Fibroblast of skin of left quadriceps (primary cell): Measurements from ENCODE around the gene FGF2.
"Not testable (repeated sequence)": the region's sequence is repeated elsewhere in the genome, so short reads cannot be mapped to it uniquely, and the experiment has no call there.

Experiments used
- DNase-seq, 2 experiments: peaks; one replicate each; pipeline ENCODE4 v3.0.0-alpha.2; 2013; ENCODE audit warnings: low read depth in 2 of 2

Gene FGF2

DNA sequence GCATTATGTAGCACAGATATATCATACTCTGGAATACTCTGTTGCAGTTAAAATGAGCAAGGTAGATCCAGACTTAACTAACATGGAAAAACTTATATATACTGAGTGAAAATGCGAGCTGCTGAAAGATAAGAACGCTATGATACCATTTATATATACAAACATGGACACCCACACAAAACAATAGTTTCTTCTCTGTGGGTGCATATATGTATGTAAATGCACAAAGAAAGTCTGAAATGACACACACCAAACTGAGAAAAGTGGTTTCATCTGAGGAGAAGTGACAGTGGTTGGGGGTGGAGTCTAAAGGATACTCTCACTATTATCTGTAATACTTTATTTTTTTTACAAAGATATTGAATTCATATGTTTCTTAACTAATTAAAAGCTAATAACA lies 12.2 kb upstream of the FGF2 start:
- DNase-seq: no peak

DNA sequence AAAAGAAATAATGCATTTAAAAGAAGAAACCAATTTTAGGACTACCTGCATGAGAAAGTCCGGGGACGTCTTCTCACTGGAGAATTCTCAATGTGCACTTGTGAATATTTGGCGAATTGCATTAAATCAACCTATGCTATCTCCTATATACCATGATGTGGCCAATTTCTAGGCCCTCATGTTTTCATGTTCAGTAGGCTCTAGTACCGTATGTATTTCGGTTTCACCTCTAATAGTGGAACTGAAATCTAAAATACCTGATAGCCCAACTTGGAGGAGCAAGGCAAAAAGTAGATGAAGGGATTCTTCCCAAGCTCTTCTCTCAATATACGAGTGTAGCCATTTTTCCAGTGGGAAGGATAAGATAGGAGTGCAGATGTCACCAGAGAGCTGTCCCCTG lies 11.4 kb upstream of the FGF2 start:
- DNase-seq: no peak

DNA sequence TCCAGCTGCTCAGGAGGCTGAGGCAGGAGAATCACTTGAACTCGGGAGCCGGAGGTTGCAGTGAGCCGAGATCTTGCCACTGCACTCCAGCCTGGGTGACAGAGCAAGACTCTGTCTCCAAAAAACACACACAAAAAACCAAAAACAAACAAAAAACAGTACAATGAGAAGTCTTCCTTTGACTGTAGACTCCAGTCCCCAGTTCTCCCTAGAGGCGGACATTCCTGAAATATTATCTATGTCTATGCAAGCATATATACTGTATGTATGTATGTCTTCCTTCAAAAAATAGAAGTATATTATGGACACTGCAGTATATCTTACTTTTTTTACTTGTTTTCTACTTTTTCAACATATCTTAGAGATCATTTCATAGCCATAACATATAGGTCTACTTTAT lies 10.2 kb upstream of the FGF2 start:
- no peak for DNase-seq

DNA sequence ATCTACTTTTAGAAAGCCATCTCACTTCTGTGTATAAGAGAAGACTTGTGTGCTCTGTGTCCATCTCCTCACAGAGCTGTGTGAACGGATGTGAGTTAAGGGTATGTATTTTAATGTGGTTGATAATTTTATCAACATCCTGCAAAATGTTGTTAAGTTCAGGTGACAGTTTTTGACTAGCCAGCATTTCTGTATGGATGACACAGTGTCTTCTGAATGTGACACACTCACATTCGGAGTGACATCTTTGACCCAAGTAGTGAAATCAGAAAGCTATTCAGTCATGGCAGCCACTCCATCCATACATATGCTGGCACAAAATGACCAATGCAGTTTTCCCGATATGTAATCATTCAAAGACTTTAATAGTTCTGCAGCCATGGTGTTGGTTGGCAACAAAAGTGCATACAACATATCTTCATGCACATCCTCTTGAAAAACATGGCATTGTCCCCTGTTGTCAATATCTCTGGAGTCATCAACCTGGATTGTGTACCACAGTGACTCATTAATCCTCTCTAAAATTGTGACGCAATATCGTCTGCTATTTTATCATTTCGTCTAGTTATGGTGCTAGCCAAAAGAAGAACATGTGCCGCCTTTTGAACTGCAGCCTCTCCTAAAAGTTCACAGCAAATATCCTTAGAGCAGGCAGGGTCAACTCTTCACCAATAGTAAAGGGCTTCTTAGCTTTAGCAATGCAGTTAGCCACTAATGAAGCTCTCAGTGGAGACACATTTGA lies 6.8 kb upstream of the FGF2 start:
- no peak for DNase-seq

DNA sequence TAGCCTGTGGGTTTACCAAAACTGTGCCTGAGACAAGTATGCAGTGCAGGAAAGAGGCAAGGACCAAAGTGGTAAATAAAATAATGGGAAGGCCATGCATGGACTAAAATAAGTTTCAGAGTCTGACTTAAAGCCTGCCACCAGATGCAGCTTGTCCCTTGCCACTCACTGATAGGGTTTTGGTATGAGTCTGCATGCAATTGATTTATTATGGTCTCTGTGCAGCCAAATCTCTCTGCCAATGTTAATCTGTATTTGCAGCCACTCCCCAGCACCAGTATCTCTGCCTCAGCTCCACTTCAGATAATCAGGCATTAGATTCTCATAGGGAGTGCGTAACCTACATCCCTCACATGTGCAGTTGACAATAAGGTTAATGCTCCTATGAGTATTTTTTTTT lies 5.5 kb upstream of the FGF2 start:
- no peak for DNase-seq

DNA sequence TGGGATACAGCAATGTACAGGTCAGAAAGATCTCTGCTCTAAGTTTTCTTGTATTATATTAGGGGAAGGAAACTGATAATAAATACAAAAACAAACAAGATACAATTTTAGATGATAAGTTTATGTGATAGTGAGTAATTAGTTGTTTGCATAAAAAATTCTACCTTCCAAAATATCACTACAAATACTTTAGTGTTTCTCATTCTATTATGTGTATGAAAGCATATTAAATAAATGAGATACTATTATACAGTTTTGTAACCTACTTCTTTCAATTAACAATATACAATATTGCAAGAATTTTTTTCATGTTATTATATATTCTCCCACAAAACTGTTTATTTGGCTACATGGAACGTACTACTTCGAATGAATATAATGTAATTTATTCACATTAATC lies 4.2 kb upstream of the FGF2 start:
- DNase-seq: no peak

DNA sequence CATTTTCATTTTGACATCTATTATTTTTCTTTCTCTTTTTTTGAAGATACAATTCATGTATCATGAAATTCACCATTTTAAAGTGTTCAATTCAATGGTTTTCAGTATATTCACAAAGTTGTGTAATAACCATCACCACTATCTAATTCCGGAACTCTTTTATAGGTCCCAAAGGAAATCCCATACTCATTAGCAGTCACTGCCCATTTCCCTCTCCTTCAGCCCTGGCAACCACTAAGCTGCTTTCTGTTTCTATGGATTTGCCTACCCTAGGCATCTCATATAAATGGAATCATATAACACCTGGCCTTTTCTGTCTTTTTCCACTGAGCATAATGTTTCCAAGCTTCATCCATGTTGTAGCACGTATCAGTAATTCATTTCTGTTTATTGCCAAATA lies 3.2 kb upstream of the FGF2 start:
- no peak for DNase-seq

DNA sequence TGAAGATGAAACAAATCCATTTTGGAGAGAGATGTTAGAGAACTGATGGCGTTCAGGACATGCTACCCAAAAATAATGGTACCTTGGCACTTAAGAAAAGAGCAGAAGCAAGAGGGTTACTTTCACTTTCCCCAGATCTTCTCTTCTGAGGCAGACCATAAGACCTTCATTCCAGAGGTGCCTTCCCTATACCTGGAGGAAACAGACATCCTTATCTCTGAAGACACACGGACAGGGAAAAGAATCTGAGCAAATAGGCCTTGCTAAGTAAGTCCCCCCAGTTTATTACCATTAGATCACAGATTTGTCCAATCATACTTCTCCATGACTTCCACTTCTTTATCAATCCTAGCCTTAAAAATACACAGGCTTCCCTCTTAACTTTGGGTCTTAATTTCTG lies 2.0 kb upstream of the FGF2 start:
- no peak for DNase-seq

DNA sequence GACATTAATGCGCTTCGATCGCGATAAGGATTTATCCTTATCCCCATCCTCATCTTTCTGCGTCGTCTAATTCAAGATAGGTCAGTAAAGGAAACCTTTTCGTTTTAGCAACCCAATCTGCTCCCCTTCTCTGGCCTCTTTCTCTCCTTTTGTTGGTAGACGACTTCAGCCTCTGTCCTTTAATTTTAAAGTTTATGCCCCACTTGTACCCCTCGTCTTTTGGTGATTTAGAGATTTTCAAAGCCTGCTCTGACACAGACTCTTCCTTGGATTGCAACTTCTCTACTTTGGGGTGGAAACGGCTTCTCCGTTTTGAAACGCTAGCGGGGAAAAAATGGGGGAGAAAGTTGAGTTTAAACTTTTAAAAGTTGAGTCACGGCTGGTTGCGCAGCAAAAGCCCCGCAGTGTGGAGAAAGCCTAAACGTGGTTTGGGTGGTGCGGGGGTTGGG lies 528 bp upstream of the FGF2 start:
- DNase-seq: no peak

DNA sequence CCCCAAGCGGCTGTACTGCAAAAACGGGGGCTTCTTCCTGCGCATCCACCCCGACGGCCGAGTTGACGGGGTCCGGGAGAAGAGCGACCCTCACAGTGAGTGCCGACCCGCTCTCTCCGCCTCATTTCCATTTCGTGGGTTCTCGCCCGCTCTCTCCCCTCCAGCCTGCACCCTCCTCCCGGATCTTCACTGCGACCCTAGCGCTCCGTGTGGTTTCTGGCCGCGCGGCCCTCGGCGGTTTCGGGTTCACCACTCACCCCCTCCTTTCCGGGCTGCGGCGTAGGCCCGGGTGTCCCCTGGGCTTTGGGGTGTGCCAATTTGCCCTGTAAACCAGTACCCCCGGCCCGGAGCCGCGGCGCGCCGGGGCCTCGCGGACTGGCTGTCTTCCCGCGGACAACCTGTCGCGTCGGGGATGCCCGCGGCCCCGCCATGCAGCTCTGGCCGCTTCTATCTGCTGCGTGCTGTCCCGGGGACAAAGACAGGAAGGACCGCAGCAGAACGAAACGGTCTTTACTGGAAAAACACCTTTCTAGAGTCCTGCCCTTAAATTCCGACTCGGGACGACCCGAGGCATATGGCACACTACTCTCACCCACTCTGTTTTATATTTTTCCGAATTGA lies 737 bp downstream of the FGF2 start:
- no peak for DNase-seq

DNA sequence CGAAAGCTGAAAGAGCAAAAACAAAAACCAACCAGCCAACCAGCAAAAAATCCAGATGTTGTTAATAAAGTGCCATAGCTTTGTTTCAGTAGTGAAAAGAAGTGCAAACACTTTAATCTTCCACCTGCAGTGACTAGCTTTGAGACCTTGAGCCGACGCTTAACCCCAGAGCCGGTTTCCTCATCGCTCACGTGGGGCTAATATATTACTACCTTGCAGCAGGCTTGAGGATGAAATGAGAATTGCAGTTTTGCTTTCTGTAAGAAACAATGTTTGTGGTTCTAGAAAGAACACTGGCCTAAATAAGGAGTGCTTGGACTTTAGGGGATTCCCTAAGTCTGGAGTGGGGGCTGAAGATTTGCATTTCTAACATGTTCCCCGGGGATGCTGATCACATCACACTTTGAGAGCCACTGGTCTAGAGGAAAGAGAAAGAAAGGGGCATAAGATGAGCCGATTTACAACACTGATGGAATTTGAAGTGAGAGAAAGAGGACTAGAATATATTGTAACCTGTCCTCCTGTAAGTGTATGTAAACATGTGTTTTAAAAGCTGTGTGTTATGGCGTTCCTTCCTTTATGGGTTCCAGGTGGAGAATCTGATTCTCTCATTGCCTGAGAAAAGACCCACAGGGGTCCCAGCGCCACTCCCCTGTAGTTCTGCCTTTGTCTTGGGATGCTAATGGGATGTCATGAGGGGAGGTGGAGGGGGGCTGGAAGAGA lies 1.4 kb downstream of the FGF2 start:
- no peak for DNase-seq

DNA sequence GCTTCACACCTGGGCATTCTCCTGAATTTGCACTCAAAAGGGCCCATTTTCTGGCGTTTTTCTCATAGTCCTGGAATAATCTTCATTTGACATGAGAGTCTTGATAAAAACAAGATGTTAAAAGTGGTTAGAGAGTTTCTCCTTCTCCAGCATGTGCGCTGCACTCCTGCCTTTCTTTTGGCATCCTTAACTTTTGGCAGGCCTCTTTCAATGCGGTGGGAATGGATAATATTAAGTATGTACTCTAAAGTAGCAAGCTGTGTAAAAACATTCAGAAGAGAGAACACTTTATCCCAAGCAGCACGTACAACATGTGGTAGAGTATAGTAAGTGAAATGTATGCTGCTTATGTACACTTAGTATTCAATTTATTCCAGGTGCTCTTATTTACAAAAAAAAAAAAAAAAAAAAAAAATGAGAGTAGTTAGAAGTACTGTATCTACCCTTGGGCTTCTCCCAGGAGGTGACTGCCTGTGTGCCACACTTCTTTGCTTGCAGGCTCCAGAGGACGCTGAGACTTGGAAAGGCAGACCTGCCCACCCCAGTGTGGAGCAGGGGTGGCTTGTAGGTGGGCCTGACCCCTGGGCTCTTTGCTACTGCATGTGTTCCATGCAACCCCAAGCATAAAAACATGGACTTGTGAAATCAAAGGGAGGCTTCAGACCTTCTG lies 3.9 kb downstream of the FGF2 start:
- peak; percentile 62 to 63 for DNase-seq

DNA sequence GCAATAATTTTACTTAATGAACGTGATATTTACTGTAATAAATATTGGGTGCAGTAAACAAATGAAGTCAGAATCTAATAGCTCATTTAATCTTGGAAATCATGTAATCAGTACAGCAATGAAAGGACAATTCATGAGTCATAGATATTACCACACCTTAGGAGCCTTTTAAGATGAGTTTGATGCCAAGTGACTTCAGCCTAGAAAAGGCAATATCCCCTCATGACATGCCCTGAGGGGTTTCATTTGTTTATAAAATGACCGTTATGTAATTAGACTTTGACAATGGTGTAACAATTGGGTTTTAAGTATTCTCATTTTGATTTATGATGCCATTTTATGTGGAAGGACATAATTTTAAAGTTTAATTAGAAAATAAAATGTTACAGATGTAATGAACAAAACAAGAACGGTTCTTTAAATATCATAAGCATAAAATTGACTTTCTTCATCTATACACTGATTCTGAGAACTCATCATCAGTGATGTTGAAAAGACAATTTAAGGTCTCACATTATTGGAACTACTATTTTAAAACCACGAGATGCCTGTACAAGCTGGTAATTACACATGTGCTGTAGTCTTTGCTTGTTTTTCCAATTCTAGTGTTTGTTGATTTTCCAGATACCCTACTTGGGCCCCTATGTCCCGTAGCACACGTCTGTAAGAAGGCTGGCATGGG lies 5.0 kb downstream of the FGF2 start:
- no peak for DNase-seq

DNA sequence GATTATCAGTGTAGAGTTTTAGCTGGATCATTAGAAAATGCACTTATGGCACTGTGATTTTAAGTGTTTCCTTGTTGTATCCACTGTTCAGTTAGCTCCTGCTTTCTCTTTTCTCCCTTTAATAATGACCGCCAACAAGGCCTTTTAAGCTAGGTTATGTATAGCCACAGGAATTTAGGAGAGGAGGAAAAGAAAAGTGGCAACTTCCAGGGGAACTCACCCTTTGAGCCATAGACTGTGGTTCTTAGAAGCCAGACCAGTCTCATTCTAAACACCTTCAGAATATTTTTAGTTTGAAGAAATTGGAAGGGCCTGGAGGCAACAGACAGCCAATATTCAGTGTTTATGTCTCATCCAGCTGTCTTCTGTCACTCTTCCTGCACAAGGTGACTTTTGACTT lies 6.1 kb downstream of the FGF2 start:
- DNase-seq: no peak

DNA sequence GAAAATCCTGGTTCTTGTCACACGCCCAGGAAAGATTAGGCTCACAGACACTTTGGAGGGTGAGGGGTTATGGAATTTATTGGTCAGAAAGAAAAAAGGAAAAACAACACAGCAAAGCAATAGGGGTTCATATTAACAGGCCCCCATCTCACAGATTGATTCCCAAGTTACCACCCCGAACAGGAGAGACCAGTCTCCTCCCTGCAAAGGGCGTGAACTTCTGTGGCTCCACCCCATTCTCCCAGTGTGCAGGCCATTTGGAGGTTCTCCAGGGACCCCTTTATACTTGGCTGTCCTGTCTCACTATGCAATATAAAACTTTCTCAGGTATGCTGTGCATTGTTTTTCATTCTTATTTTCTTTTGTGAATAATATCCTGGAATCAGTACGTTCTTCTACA lies 7.4 kb downstream of the FGF2 start:
- DNase-seq: no peak

DNA sequence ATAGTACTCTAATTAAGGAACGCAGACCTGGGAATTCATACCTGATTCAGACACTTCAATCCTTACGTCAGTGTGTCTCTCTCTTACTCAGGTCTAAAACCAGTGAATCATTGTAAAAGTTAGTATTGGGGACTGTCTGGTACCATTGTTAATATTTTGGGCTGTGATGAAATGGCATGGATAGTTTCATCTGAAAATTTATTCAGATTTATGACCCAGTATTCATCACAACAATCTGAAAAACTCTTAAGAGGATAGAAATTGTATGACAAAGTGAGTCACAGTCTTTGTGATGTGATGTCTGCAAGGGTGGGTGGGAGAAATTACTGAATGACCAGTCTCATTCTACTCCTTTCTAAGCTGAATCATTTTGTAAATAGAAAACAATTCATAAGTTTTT lies 10.3 kb downstream of the FGF2 start:
- no peak for DNase-seq

DNA sequence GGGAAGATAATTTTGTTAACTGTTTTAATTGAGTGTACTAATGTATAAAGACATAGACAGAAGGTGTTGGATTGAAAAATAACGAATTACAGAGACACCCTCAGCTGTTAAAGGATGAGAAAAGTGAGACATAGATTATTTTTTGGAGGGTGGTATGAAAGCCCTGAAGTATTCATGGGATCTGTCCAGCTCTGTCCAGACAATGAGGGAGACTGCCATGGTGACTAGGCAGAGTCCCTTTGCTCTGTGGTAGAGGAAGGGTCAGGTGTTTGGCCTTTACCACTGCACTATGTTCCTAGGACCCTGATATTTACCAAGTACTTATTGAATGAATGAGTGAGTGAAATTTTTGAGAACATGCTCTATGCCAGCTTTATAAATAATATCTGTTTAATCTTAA lies 11.4 kb downstream of the FGF2 start:
- no peak for DNase-seq

DNA sequence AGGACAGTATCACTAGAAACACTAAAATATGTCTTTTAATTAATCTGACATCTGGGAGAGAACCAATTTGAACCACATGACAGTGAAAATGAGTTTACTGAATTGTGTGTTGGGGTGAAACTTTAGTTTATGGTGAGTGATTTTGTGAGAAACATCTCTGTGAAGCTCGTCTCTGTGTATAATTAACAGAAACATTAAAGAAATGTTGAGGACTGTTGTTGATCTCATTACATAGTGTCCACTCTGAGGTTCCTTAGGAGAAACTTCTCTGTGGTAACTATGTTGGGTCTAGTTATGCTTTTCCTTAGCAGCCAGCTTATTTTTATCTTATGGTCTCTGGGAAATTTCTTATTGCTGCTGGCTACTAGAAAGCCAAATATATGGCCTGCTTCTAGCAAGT lies 15.8 kb downstream of the FGF2 start:
- no peak for DNase-seq

DNA sequence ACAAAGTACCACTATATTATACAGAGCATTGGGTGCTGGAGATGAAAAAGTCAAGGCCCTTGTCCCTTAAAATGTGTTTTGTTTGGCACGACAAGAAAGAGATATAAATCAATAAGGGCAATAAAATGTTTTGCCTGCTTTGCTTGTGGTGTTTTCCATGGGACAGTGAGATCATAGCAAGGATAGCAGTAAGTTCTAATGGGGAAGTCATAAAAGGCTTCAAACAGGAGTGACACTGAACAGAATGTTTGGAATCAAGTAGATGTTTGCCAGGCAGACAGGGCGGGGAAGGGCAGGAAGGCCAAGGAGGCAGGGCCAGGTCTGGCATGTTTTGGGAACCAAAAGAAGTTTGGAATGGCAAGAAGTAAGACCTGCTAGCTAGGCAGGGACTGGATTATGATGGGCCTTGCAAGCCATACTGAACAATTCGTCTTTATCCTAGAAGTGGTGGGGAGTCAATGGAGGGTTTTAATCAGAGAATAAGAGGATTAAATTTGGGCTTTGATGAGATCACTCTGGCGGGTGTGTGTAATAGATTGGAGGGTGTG lies 16.4 kb downstream of the FGF2 start:
- no peak for DNase-seq

DNA sequence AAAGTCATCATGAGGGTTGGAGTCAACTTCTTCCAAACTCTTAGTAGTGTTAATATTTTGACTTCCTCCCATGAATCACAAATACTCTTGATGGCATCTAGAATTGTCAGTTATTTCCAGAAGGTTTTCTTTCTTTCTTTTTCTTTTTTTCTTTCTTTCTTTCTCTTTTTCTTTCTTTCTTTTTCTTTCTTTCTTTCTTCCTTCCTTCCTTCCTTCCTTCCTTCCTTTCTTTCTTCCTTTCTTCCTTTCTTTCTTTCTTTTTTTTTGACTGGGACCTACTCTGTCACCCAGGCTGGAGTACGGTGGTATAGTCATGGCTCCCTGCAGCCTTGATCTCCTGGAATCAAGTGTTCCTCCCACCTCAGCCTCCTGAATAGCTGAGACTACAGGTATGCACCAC lies 17.8 kb downstream of the FGF2 start:
- DNase-seq: not testable (repeated sequence)

DNA sequence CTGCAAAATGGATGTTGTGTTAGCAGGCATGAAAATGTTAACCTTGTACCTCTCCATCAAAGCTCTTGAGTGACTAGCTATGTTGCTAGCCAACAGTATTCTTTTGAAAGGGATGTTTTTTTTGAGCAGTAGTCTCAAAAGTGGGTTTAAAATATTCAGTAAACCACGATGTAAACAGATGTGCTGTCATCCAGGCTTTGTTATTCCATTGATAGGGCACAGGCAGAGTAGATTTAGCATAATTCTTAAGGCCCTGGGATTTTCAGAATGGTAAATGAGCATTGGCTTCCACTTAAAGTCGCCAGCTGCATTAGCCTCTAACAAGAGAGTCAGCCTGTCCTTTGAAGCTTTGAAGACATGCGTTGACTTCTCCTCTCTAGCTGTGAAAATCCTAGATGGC lies 18.4 kb downstream of the FGF2 start:
- no peak for DNase-seq

DNA sequence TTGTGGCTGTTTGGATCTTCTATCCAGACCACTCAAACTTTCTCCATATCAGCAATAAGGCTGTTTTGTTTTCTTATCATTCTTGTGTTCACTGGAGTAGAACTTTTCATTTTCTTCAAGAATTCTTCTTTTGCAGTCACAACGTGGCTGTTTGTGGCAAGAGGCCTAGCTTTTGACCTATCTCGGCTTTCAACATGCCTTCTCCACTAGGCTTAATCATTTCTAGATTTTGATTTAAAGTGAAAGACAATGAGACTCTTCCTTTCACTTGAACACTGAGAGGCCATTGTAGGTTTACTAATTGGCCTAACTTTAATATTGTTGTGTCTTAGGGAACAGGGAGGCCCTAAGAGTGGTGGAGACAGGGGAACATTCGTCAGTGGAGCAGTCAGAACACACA lies 19.1 kb downstream of the FGF2 start:
- DNase-seq: no peak
